BJ (cell line): ENCODE measurements around the gene TFEC. TPM values are rescaled to one million over a fixed set of nuclear protein-coding genes. Genes with fewer than 3 reads are reported as not detected.

Experiments
- CTCF ChIA-PET: fragments of 350-600 bp; formaldehyde crosslinking; extraction: SDS; loops from one replicate; lab custom pipeline; 2021; ENCODE audit warnings: antibody characterized with exemption, inconsistent platforms; lab: Yijun Ruan, JAX
- POLR2A ChIA-PET: fragments of 300-600 bp; sonication (Branson Sonifier 250); formaldehyde crosslinking; extraction: SDS; loops from one replicate; lab custom pipeline; 2021; ENCODE audit warnings: antibody characterized with exemption; lab: Charles Lee
- DNase-seq: peaks from one replicate; pipeline ENCODE4 v3.0.0-alpha.2; 2011; ENCODE audit warnings: low read depth
- H3K27me3 ChIP-seq: 2 replicates; pipeline ENCODE4 v1.6.0; 2011; ENCODE audit warnings: low read length; ENCODE audit not compliant: control insufficient read depth, insufficient read depth
- H3K36me3 ChIP-seq: 2 replicates; pipeline ENCODE4 v1.5.1; 2011; ENCODE audit warnings: low read length; ENCODE audit not compliant: control insufficient read depth, insufficient read depth
- H3K4me3 ChIP-seq: 2 replicates; pipeline ENCODE4 v1.5.1; 2011; ENCODE audit warnings: low read depth, mild to moderate bottlenecking, control low read depth, low read length
- polyA plus RNA-seq: library from polyadenylated mRNA; depleted of rRNA; stranded (reverse); fragments of >200 nt; gene quantifications from 2 replicates; pipeline ENCODE4 v1.2.3, GENCODE V29; 2011
- TF ChIP-seq, protein P1 (sequence below): IDR thresholded peaks from 2 replicates; pipeline ENCODE4 v1.5.1; 2011; ENCODE audit warnings: low read depth, mild to moderate bottlenecking, control low read depth, inconsistent platforms, low read length, moderate library complexity; ENCODE audit not compliant: insufficient read depth

The TFEC gene
- polyA plus RNA-seq, 1 experiment: not detected

DNA sequence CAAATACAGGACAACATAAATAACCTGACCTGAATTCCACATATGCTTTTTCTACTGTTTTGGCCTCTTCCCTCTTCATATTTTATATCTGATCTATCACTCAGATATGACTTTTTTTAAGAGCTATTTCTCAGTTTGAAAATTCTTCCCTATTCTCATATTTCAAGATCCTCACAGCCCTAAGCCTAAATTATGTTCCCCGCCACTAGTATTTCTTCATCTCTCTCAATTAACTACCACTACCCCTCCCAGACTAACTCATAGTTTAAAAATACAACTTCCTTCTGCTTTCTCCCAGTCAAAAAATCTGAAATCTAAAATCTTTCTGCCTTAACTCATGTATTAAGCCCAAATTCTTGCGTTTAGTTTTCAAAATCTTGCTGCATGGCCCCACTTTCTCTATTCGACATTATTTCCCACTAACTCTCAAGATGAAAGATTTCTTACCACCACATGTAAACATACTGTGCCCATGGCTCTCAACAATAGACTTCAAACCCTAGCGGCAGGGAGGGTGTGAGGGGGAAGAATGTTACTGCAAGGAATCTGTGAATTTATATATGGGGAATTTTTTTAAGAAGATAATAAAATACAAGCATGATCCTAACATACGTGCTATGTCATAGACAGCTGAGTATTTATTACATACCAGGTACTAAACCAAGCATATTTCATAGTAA lies 64.6 kb downstream of the TFEC start:
- no peak for DNase-seq
- no peaks in the 10 kb centered on the region for H3K27me3 ChIP-seq
- TF ChIP-seq, protein P1, sequence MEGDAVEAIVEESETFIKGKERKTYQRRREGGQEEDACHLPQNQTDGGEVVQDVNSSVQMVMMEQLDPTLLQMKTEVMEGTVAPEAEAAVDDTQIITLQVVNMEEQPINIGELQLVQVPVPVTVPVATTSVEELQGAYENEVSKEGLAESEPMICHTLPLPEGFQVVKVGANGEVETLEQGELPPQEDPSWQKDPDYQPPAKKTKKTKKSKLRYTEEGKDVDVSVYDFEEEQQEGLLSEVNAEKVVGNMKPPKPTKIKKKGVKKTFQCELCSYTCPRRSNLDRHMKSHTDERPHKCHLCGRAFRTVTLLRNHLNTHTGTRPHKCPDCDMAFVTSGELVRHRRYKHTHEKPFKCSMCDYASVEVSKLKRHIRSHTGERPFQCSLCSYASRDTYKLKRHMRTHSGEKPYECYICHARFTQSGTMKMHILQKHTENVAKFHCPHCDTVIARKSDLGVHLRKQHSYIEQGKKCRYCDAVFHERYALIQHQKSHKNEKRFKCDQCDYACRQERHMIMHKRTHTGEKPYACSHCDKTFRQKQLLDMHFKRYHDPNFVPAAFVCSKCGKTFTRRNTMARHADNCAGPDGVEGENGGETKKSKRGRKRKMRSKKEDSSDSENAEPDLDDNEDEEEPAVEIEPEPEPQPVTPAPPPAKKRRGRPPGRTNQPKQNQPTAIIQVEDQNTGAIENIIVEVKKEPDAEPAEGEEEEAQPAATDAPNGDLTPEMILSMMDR: no peak
- ChIA-PET POLR2A (no interaction called here), CTCF (no interaction called here)
- H3K4me3 ChIP-seq: no peak overlapping the region
- H3K36me3 ChIP-seq: no peaks in the 10 kb centered on the region

DNA sequence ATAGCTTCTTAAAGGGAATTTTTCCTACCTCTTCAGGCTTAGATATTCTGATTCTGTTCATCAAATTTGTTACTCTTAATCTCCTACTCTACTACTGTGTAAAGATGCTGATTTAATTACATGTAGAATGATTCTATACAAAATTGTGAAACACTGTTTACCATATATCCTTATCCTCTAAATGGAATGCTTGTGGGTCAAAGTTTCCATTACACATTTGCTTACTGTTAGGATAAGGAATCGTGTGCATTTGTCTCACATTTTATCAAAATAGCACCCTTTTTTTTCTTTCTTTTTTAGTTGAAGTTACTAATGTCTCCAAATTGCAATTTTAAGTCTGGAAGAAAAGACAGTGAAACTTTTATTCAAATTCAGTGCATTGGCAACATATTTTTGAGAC lies 65.3 kb downstream of the TFEC start:
- TF ChIP-seq, protein P1: no peak
- Histone ChIP-seq H3K36me3 (no peaks in the 10 kb centered on the region), H3K4me3 (no peak overlapping the region), H3K27me3 (no peaks in the 10 kb centered on the region)
- ChIA-PET CTCF (no interaction called here), POLR2A (no interaction called here)
- no peak for DNase-seq

DNA sequence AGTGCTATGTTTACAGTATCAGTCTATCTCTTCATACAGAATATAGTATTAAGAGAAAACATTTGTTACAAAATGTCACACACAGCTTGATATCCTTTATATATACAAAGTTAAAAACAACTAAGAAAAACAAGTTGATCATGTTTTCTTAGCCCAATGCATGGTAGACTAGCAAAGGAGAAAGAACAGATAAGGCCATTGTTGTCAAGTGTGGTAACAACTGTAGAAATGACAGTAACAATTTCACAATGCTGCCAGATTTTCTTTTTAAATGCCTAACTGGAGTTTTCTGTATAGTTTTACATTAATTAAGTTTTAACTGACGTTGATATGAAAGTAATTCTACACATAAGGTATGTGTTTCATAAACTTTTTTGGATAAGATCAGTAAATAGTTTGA lies 65.8 kb downstream of the TFEC start:
- no peak overlapping the region for H3K4me3 ChIP-seq
- TF ChIP-seq, protein P1: no peak
- DNase-seq: no peak
- no peaks in the 10 kb centered on the region for H3K36me3 ChIP-seq
- no peaks in the 10 kb centered on the region for H3K27me3 ChIP-seq
- ChIA-PET CTCF (no interaction called here), POLR2A (no interaction called here)

DNA sequence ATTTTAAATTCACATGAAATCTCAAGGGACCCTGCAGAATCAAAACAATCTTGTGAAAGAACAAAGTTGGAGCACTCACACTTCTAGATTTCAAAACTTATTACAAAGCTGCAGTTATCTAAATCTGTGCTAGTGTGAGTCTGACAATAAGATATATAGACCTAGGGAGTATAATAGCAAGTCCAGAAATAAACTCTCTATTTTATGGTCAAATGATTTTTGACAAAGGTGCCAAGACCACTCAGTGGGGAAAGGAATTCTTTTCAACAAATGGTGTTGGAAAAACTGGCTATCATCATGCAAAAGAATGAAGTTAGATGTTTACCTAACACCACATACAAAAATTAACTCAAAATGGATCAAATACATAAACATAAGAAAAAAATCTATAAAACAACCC lies 68.2 kb downstream of the TFEC start:
- Histone ChIP-seq H3K27me3 (no peaks in the 10 kb centered on the region), H3K4me3 (no peak overlapping the region), H3K36me3 (no peaks in the 10 kb centered on the region)
- TF ChIP-seq, protein P1: no peak
- CTCF ChIA-PET: no interaction called here
- POLR2A ChIA-PET: no interaction called here
- no peak for DNase-seq

DNA sequence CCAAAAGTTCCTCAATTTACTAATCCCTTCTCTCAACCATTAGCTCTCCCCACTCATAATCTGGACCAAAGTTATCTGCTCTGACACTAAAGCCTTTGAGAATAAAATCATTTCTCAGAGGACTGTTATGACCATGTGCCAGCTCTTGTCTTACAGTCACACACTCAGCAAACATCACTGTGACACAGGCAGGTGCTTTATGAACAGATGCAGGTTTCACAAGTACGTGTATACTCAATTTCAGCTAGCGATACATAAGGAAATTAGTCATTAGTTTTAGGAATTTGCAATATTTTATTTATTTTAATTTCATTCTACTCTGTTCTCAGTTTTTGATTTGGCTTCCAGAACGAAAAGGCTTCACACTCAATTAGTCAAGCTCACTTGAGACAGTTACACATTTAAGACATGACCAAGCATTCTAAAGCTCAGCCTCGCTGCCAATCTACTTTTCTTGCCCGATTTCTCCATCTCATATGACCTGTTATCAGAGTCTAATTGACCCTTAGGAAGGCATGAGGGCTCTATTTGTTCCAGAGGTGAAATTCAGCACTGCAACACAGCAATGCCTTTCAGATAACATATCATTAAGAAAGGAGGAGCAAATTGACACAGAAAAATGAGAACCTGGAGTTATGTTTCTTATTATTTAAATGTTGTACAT lies 76.8 kb downstream of the TFEC start:
- CTCF ChIA-PET: no interaction called here
- no peaks in the 10 kb centered on the region for H3K36me3 ChIP-seq
- no peak overlapping the region for H3K4me3 ChIP-seq
- TF ChIP-seq, protein P1: no peak
- DNase-seq: no peak
- POLR2A ChIA-PET: no interaction called here
- H3K27me3 ChIP-seq: no peaks in the 10 kb centered on the region
